Stimulated activated naive B cell treated with anti-CD40 and anti-IgM and Interleukin-4, amounts not matched to agents 10 μg/mL and 1 μg/mL and 100 μg/mL, for 72 hours (primary cell): Measurements from ENCODE around the gene KAT6B.

Source experiments
- ATAC-seq, 2 donors: fragments of 150-1000 bp; cut with Tn5 transposase; replicated peaks; 2 replicates each; pipeline ENCODE4 v1.10.0; 2021; ENCODE audit warnings: moderate library complexity in 1 of 2
- DNase-seq: peaks from one replicate; pipeline ENCODE4 v3.0.0; 2021
- H3K27ac Mint-ChIP-seq: one replicate; pipeline ENCODE4 v1.8.0; 2022; ENCODE audit warnings: mild to moderate bottlenecking, mixed read lengths
- H3K27me3 Mint-ChIP-seq, 2 donors: one replicate each; pipeline ENCODE4 v1.8.0; 2022; ENCODE audit warnings: mixed read lengths in 2 of 2
- H3K36me3 Mint-ChIP-seq, 2 donors: one replicate each; pipeline ENCODE4 v1.8.0; 2022; ENCODE audit warnings: mixed read lengths in 2 of 2, mild to moderate bottlenecking in 1 of 2
- H3K4me1 Mint-ChIP-seq, 2 donors: one replicate each; pipeline ENCODE4 v1.8.0; 2022; ENCODE audit warnings: mixed read lengths in 2 of 2, mild to moderate bottlenecking in 1 of 2
- H3K4me3 Mint-ChIP-seq, 2 donors: one replicate each; pipeline ENCODE4 v1.8.0; 2022; ENCODE audit warnings: mild to moderate bottlenecking in 2 of 2, mixed read lengths in 2 of 2, moderate library complexity in 1 of 2
- H3K9me3 Mint-ChIP-seq, 2 donors: one replicate each; pipeline ENCODE4 v1.8.0; 2022; ENCODE audit warnings: mixed read lengths in 2 of 2, mild to moderate bottlenecking in 1 of 2

Gene KAT6B

GRCh38 chr10:74810087-74810486 is 16.3 kb upstream of the KAT6B start:
- no peaks in the 10 kb centered on the region for H3K4me1 Mint-ChIP-seq
- H3K9me3 Mint-ChIP-seq, result no peaks in the 10 kb centered on the region
- no peak overlapping the region for H3K27ac Mint-ChIP-seq
- H3K27me3 Mint-ChIP-seq, result peaks cover 0 to 5% of the 10 kb centered on the region in 2 donors
- DNase-seq (no peak), ATAC-seq (no peak)
- no peaks in the 10 kb centered on the region for H3K36me3 Mint-ChIP-seq
- no peak overlapping the region for H3K4me3 Mint-ChIP-seq

GRCh38 chr10:74813381-74814259 is 12.8 kb upstream of the KAT6B start:
- peaks cover 3 to 4% of the 10 kb centered on the region in 2 donors for H3K36me3 Mint-ChIP-seq
- no peak for ATAC-seq
- DNase-seq, result no peak
- no peak overlapping the region for H3K27ac Mint-ChIP-seq
- H3K4me3 Mint-ChIP-seq, result no peak overlapping the region
- H3K9me3 Mint-ChIP-seq, result peaks cover 4 to 6% of the 10 kb centered on the region in 2 donors
- H3K4me1 Mint-ChIP-seq, result peaks cover 0 to 3% of the 10 kb centered on the region in 2 donors
- peaks cover 0 to 5% of the 10 kb centered on the region in 2 donors for H3K27me3 Mint-ChIP-seq

GRCh38 chr10:74814797-74815196 is 11.6 kb upstream of the KAT6B start:
- DNase-seq (no peak), ATAC-seq (no peak)
- Mint-ChIP-seq H3K4me1 (peaks cover 0 to 3% of the 10 kb centered on the region in 2 donors), H3K27ac (no peak overlapping the region), H3K27me3 (peaks cover 0 to 5% of the 10 kb centered on the region in 2 donors), H3K36me3 (peaks cover 3 to 4% of the 10 kb centered on the region in 2 donors), H3K9me3 (peaks cover 4 to 6% of the 10 kb centered on the region in 2 donors), H3K4me3 (no peak overlapping the region)

- no peak for ATAC-seq
Observed at GRCh38 chr10:74816824-74817498, 9.4 kb upstream of the KAT6B start.

GRCh38 chr10:74821501-74821900 is 4.9 kb upstream of the KAT6B start:
- H3K4me3 Mint-ChIP-seq, result no peak overlapping the region
- DNase-seq (no peak), ATAC-seq (no peak)
- peaks cover 9 to 15% of the 10 kb centered on the region in 2 donors for H3K4me1 Mint-ChIP-seq
- H3K36me3 Mint-ChIP-seq, result peaks cover 3 to 4% of the 10 kb centered on the region in 2 donors
- H3K27ac Mint-ChIP-seq, result no peak overlapping the region
- peaks cover 4 to 6% of the 10 kb centered on the region in 2 donors for H3K9me3 Mint-ChIP-seq
- H3K27me3 Mint-ChIP-seq, result no peaks in the 10 kb centered on the region

More at GRCh38 chr10:74816824-74817498, 9.4 kb upstream of the KAT6B start:
- H3K36me3 Mint-ChIP-seq, result peaks cover 3 to 4% of the 10 kb centered on the region in 2 donors
- no peak for DNase-seq
- peaks cover 4 to 6% of the 10 kb centered on the region in 2 donors for H3K9me3 Mint-ChIP-seq
- no peak overlapping the region for H3K4me3 Mint-ChIP-seq
- H3K27me3 Mint-ChIP-seq, result peaks cover 0 to 5% of the 10 kb centered on the region in 2 donors
- H3K4me1 Mint-ChIP-seq, result peaks cover 0 to 3% of the 10 kb centered on the region in 2 donors
- H3K27ac Mint-ChIP-seq, result no peak overlapping the region

GRCh38 chr10:74822101-74822500 is 4.3 kb upstream of the KAT6B start:
- Mint-ChIP-seq H3K27ac (no peak overlapping the region), H3K27me3 (no peaks in the 10 kb centered on the region), H3K4me3 (no peak overlapping the region), H3K4me1 (peaks cover 10 to 18% of the 10 kb centered on the region in 2 donors), H3K9me3 (peaks cover 3 to 4% of the 10 kb centered on the region in 2 donors), H3K36me3 (peaks cover 5% of the 10 kb centered on the region in 2 donors)
- ATAC-seq (no peak), DNase-seq (no peak)

- no peak for ATAC-seq
- H3K9me3 Mint-ChIP-seq, result peaks cover 0 to 6% of the 10 kb centered on the region in 2 donors
- H3K27ac Mint-ChIP-seq, result no peak overlapping the region
- peaks cover 6 to 7% of the 10 kb centered on the region in 2 donors for H3K36me3 Mint-ChIP-seq
- no peak for DNase-seq
- H3K4me1 Mint-ChIP-seq, result peaks cover 14 to 23% of the 10 kb centered on the region in 2 donors
- H3K27me3 Mint-ChIP-seq, result no peaks in the 10 kb centered on the region
- H3K4me3 Mint-ChIP-seq, result no peak overlapping the region
Observed at GRCh38 chr10:74822521-74823089, 3.8 kb upstream of the KAT6B start.

- Mint-ChIP-seq H3K36me3 (peaks cover 11 to 12% of the 10 kb centered on the region in 2 donors), H3K27me3 (no peaks in the 10 kb centered on the region), H3K27ac (no peak overlapping the region), H3K4me1 (peaks cover 20 to 34% of the 10 kb centered on the region in 2 donors), H3K4me3 (peak overlapping the region; percentile 97 to 99), H3K9me3 (peaks cover 0 to 6% of the 10 kb centered on the region in 2 donors)
- no peak for DNase-seq
- ATAC-seq, result no peak
Observed at GRCh38 chr10:74823791-74824183, 2.6 kb upstream of the KAT6B start.

GRCh38 chr10:74824184-74824899 is 2.1 kb upstream of the KAT6B start:
- no peak for DNase-seq
- peaks cover 12 to 13% of the 10 kb centered on the region in 2 donors for H3K36me3 Mint-ChIP-seq
- peaks cover 0 to 6% of the 10 kb centered on the region in 2 donors for H3K9me3 Mint-ChIP-seq
- H3K4me3 Mint-ChIP-seq, result peak overlapping the region; percentile 97 to 99
- no peaks in the 10 kb centered on the region for H3K27me3 Mint-ChIP-seq
- peak overlapping the region; percentile 95 for H3K27ac Mint-ChIP-seq
- no peak for ATAC-seq
- peaks cover 24 to 40% of the 10 kb centered on the region in 2 donors for H3K4me1 Mint-ChIP-seq

GRCh38 chr10:74824900-74825370 is 1.5 kb upstream of the KAT6B start:
- Mint-ChIP-seq H3K27me3 (no peaks in the 10 kb centered on the region), H3K27ac (peak overlapping the region; percentile 95), H3K4me3 (peak overlapping the region; percentile 97 to 99), H3K9me3 (peaks cover 0 to 6% of the 10 kb centered on the region in 2 donors), H3K36me3 (peaks cover 12 to 13% of the 10 kb centered on the region in 2 donors), H3K4me1 (peaks cover 24 to 43% of the 10 kb centered on the region in 2 donors)
- ATAC-seq (peak in 1 of 2 donors; percentile 1), DNase-seq (peak; percentile 42)

GRCh38 chr10:74825371-74826141 is 844 bp upstream of the KAT6B start:
- peaks cover 24 to 46% of the 10 kb centered on the region in 2 donors for H3K4me1 Mint-ChIP-seq
- DNase-seq (no peak), ATAC-seq (peak; percentile 3 to 4)
- peaks cover 12 to 13% of the 10 kb centered on the region in 2 donors for H3K36me3 Mint-ChIP-seq
- peak overlapping the region; percentile 97 to 99 for H3K4me3 Mint-ChIP-seq
- peak overlapping the region; percentile 94 for H3K27ac Mint-ChIP-seq
- H3K27me3 Mint-ChIP-seq, result no peaks in the 10 kb centered on the region
- peaks cover 0 to 6% of the 10 kb centered on the region in 2 donors for H3K9me3 Mint-ChIP-seq

- Mint-ChIP-seq H3K4me3 (peak overlapping the region; percentile 97 to 99), H3K27me3 (no peaks in the 10 kb centered on the region), H3K9me3 (peaks cover 0 to 6% of the 10 kb centered on the region in 2 donors), H3K4me1 (peaks cover 33 to 60% of the 10 kb centered on the region in 2 donors), H3K36me3 (peaks cover 12 to 13% of the 10 kb centered on the region in 2 donors), H3K27ac (peak overlapping the region; percentile 94)
- peak in 1 of 2 donors; percentile 0 for ATAC-seq
- no peak for DNase-seq
Observed at GRCh38 chr10:74827045-74827441, 643 bp downstream of the KAT6B start.

- peak overlapping the region; percentile 94 for H3K27ac Mint-ChIP-seq
- H3K4me3 Mint-ChIP-seq, result peak overlapping the region; percentile 97 to 99
- DNase-seq, result no peak
- H3K9me3 Mint-ChIP-seq, result peaks cover 0 to 6% of the 10 kb centered on the region in 2 donors
- peaks cover 33 to 60% of the 10 kb centered on the region in 2 donors for H3K4me1 Mint-ChIP-seq
- no peak for ATAC-seq
- no peaks in the 10 kb centered on the region for H3K27me3 Mint-ChIP-seq
- peaks cover 12 to 13% of the 10 kb centered on the region in 2 donors for H3K36me3 Mint-ChIP-seq
Observed at GRCh38 chr10:74827694-74828093, 1.3 kb downstream of the KAT6B start.
